Measurements from ENCODE around the gene ISG20L2.

Gene ISG20L2

GRCh38 chr1:156752843-156753482 is 24.4 kb upstream of the ISG20L2 start:
- DNase-seq, result no peak

- peak; percentile 96 for DNase-seq
Observed at GRCh38 chr1:156751757-156752481, 23.4 kb upstream of the ISG20L2 start.

GRCh38 chr1:156751451-156751756 is 22.8 kb upstream of the ISG20L2 start, which contains the start of gene HDGF:
TSS of gene HDGF (minus strand) at chr1:156751675. CDS start at chr1:156751429, 246 bp downstream.
- DNase-seq, result no peak

- no peak for DNase-seq
Observed at GRCh38 chr1:156750711-156751450, 22.3 kb upstream of the ISG20L2 start.

GRCh38 chr1:156750191-156750672 is 21.7 kb upstream of the ISG20L2 start:
- no peak for DNase-seq

GRCh38 chr1:156749419-156750118 is 21.0 kb upstream of the ISG20L2 start:
- DNase-seq, result no peak

GRCh38 chr1:156748670-156749418 is 20.3 kb upstream of the ISG20L2 start:
- DNase-seq, result no peak

GRCh38 chr1:156747742-156748669 is 19.4 kb upstream of the ISG20L2 start:
- no peak for DNase-seq

- DNase-seq, result no peak
Observed at GRCh38 chr1:156746728-156747631, 18.4 kb upstream of the ISG20L2 start.

GRCh38 chr1:156746406-156746727 is 17.8 kb upstream of the ISG20L2 start:
- no peak for DNase-seq

GRCh38 chr1:156745881-156746280 is 17.3 kb upstream of the ISG20L2 start:
- no peak for DNase-seq

- no peak for DNase-seq
Observed at GRCh38 chr1:156744786-156745419, 16.3 kb upstream of the ISG20L2 start.

- DNase-seq, result no peak
Observed at GRCh38 chr1:156744344-156744743, 15.8 kb upstream of the ISG20L2 start.

- DNase-seq, result no peak
Observed at GRCh38 chr1:156743367-156744302, 15.1 kb upstream of the ISG20L2 start.

GRCh38 chr1:156742801-156743200 is 14.2 kb upstream of the ISG20L2 start:
- DNase-seq, result no peak

- no peak for DNase-seq
Observed at GRCh38 chr1:156742017-156742416, 13.5 kb upstream of the ISG20L2 start.

GRCh38 chr1:156741481-156741983 is 13.0 kb upstream of the ISG20L2 start:
- DNase-seq, result no peak

GRCh38 chr1:156740741-156741480 is 12.3 kb upstream of the ISG20L2 start, which contains the start of gene MRPL24:
TSS of gene MRPL24 (minus strand) at chr1:156741088. CDS start at chr1:156738704, 2,384 bp downstream.
- DNase-seq, result peak; percentile 93

Measured in activated CD4-positive, alpha-beta T cell treated with anti-CD3 and anti-CD28 coated beads for 1 hour (primary cell).